ENCODE measurements around the gene KRTAP5-9.

- no peak for TF ChIP-seq CTCF (IDR thresholded peaks at IDR 0.05)
- no peak for TF ChIP-seq POLR2A (IDR thresholded peaks at IDR 0.05)
Measured at GRCh38 chr11:71525188-71525937, 22.9 kb upstream of the KRTAP5-9 start.

Measured in lower leg skin (tissue), 3 donors.